Ammon's horn (tissue), 1 donor: ENCODE data around the gene GASK1A.
"Not testable (repeated sequence)": the region's sequence is repeated elsewhere in the genome, so short reads cannot be mapped to it uniquely, and the experiment has no call there.

ENCODE experiments used
- DNase-seq: peaks from one replicate; pipeline ENCODE4 v3.0.0-alpha.2; 2016; ENCODE audit warnings: low spot score

The GASK1A gene

GRCh38 chr3:43032646-43033628, 53.8 kb downstream of the GASK1A start:
- no peak for DNase-seq

GRCh38 chr3:43034200-43034599, 55.1 kb downstream of the GASK1A start:
- DNase-seq = no peak

- DNase-seq = no peak
Observed at GRCh38 chr3:43034911-43035310, 55.8 kb downstream of the GASK1A start.

GRCh38 chr3:43035801-43036365, 56.8 kb downstream of the GASK1A start:
- DNase-seq = no peak

- no peak for DNase-seq
Observed at GRCh38 chr3:43036621-43037423, 57.7 kb downstream of the GASK1A start.

GRCh38 chr3:43038010-43038409, 58.9 kb downstream of the GASK1A start:
- no peak for DNase-seq

- DNase-seq = no peak
Observed at GRCh38 chr3:43041517-43041916, 62.4 kb downstream of the GASK1A start.

GRCh38 chr3:43043071-43043766, 64.1 kb downstream of the GASK1A start:
- DNase-seq = no peak

- peak; percentile 47 for DNase-seq
Observed at GRCh38 chr3:43043793-43044192, 64.7 kb downstream of the GASK1A start.

- not testable (repeated sequence) for DNase-seq
Observed at GRCh38 chr3:43045079-43045478, 66.0 kb downstream of the GASK1A start.

- DNase-seq = no peak
Observed at GRCh38 chr3:43046583-43046982, 67.5 kb downstream of the GASK1A start.

- DNase-seq = no peak
Observed at GRCh38 chr3:43048470-43048869, 69.4 kb downstream of the GASK1A start.

- no peak for DNase-seq
Observed at GRCh38 chr3:43053291-43053690, 74.2 kb downstream of the GASK1A start.

GRCh38 chr3:43054754-43055153, 75.6 kb downstream of the GASK1A start:
- no peak for DNase-seq

GRCh38 chr3:43055393-43055792, 76.3 kb downstream of the GASK1A start:
- DNase-seq = no peak

GRCh38 chr3:43055806-43056770, 77.0 kb downstream of the GASK1A start:
- no peak for DNase-seq

- DNase-seq = no peak
Observed at GRCh38 chr3:43059456-43059855, 80.3 kb downstream of the GASK1A start.

GRCh38 chr3:43061101-43061895, 82.2 kb downstream of the GASK1A start:
- DNase-seq = no peak

- DNase-seq = no peak
Observed at GRCh38 chr3:43062040-43062563, 83.0 kb downstream of the GASK1A start.
